Kidney (tissue), 14 donors: Measurements from ENCODE around the gene TMEM69. TPM values are rescaled to one million over a fixed set of nuclear protein-coding genes. Genes with fewer than 3 reads are reported as not detected.

ENCODE experiments used
- DNase-seq, 5 donors: peaks; one replicate each; pipeline ENCODE4 v3.0.0-alpha.2; 2013 to 2020
- FAIRE-seq: peaks from 2 replicates; lab custom pipeline; 2012; peaks lifted over from hg19 to GRCh38; lab: Jason Lieb, UNC
- H3K27ac ChIP-seq, 2 donors: one replicate each; pipeline ENCODE4 v1.7.0; 2013; ENCODE audit warnings: low read depth in 2 of 2, low read length in 2 of 2, inconsistent platforms in 1 of 2
- H3K27me3 ChIP-seq: one replicate; pipeline ENCODE4 v1.7.1; 2013; ENCODE audit warnings: low read length, inconsistent platforms; ENCODE audit not compliant: control insufficient read depth, insufficient read depth
- H3K36me3 ChIP-seq, 3 donors: one replicate each; pipeline versions ENCODE4 v1.7.0 to v1.7.1; 2013; ENCODE audit warnings: low read length in 3 of 3, control low read depth in 1 of 3, inconsistent platforms in 1 of 3; ENCODE audit not compliant: insufficient read depth in 3 of 3, control insufficient read depth in 2 of 3
- H3K4me1 ChIP-seq, 3 donors: one replicate each; pipeline versions ENCODE4 v1.7.0 to v1.7.1; 2013; ENCODE audit warnings: low read length in 3 of 3, inconsistent platforms in 1 of 3, low read depth in 1 of 3; ENCODE audit not compliant: control insufficient read depth in 2 of 3, insufficient read depth in 2 of 3
- H3K4me3 ChIP-seq, 3 donors: one replicate each; pipeline versions ENCODE4 v1.7.0 to v1.8.1; 2013; ENCODE audit warnings: low read length in 3 of 3, control low read depth in 1 of 3, inconsistent platforms in 1 of 3
- H3K9ac ChIP-seq, 3 donors: one replicate each; pipeline versions ENCODE4 v1.7.0 to v1.7.1; 2013; ENCODE audit warnings: low read length in 3 of 3, control low read depth in 1 of 3, inconsistent platforms in 1 of 3
- H3K9me3 ChIP-seq, 3 donors: one replicate each; pipeline versions ENCODE4 v1.7.0 to v1.7.1; 2013; ENCODE audit warnings: low read length in 3 of 3, control low read depth in 1 of 3, inconsistent platforms in 1 of 3; ENCODE audit not compliant: control insufficient read depth in 2 of 3, insufficient read depth in 1 of 3
- CTCF ChIP-seq: IDR thresholded peaks from 3 replicates; pipeline ENCODE4 v1.5.1; 2012; ENCODE audit warnings: mild to moderate bottlenecking, moderate library complexity, borderline replicate concordance; ENCODE audit not compliant: insufficient read depth; ENCODE audit errors: extremely low read depth
- intact Hi-C: fragments of 100-400 bp; cut with DNase I; formaldehyde crosslinking; loops from one replicate; pipeline ENCODE4 v1.11.1; 2022
- polyA plus RNA-seq: library from polyadenylated mRNA; stranded (reverse); fragments of 350-450 nt; fragmentation: Illumina TruSeq; extraction: RNeasy Lipid Tissue Mini Kit (QIAGEN cat#74804); gene quantifications from one replicate; pipeline ENCODE4 v1.2.3, GENCODE V29; 2014; ENCODE audit warnings: low read depth, low replicate concordance; ENCODE audit not compliant: insufficient read depth
- total RNA-seq: library from RNA; stranded (reverse); fragmentation: NEBNext Ultra II Directional; extraction: Animal tissue kit (Norgen Biotek cat#: 25700); gene quantifications from one replicate; pipeline ENCODE4 v1.2.1, GENCODE V29; 2021
- donor health status: control.
- donor health status: control.
- donor health status: control.
- donor health status: control.
- donor health status: control.
- donor health status: DM: yes; HTN: yes; CAD: no.
- donor health status: Normal renal cell carcinoma (clear cell type).

TMEM69 gene
- total and polyA plus RNA-seq, 2 donors from 2014 or later: 21.7 to 23.1 TPM

GRCh38 chr1:45718289-45718688 lies 30.3 kb downstream of the TMEM69 start:
- H3K27me3 ChIP-seq: no peaks in the 10 kb centered on the region
- H3K4me3 ChIP-seq: no peak overlapping the region
- TF ChIP-seq CTCF: no peak
- H3K9ac ChIP-seq: no peak overlapping the region
- no peak overlapping the region for H3K27ac ChIP-seq
- no peak for DNase-seq
- no peaks in the 10 kb centered on the region for H3K4me1 ChIP-seq
- FAIRE-seq: no peak
- H3K36me3 ChIP-seq: peaks cover 3 to 6% (median 4%) of the 10 kb centered on the region in 3 donors
- no peaks in the 10 kb centered on the region for H3K9me3 ChIP-seq
- intact Hi-C loops: no loop called here

GRCh38 chr1:45721207-45721606 lies 33.2 kb downstream of the TMEM69 start:
- no peak overlapping the region for H3K4me3 ChIP-seq
- H3K27me3 ChIP-seq: no peaks in the 10 kb centered on the region
- H3K27ac ChIP-seq: no peak overlapping the region
- no peaks in the 10 kb centered on the region for H3K4me1 ChIP-seq
- no peak overlapping the region for H3K9ac ChIP-seq
- no peak for TF ChIP-seq CTCF
- DNase-seq (peak in 1 of 5 donors; percentile 17), FAIRE-seq (no peak)
- intact Hi-C loops: no loop called here
- H3K36me3 ChIP-seq: peaks cover 0 to 4% (median 2%) of the 10 kb centered on the region in 3 donors
- no peaks in the 10 kb centered on the region for H3K9me3 ChIP-seq

- Histone ChIP-seq H3K36me3 (peaks cover 0 to 4% (median 0%) of the 10 kb centered on the region in 3 donors), H3K27ac (no peak overlapping the region), H3K9ac (no peak overlapping the region), H3K27me3 (no peaks in the 10 kb centered on the region), H3K9me3 (no peaks in the 10 kb centered on the region), H3K4me3 (no peak overlapping the region), H3K4me1 (no peaks in the 10 kb centered on the region)
- no peak for TF ChIP-seq CTCF
- intact Hi-C loops: no loop called here
- FAIRE-seq (no peak), DNase-seq (no peak)
Measured at GRCh38 chr1:45722809-45723208, 34.8 kb downstream of the TMEM69 start.
